A549 (cell line): ENCODE measurements around the gene PGBD5. TPM values are rescaled to one million over a fixed set of nuclear protein-coding genes. Genes with fewer than 3 reads are reported as not detected.

Experiments used
- ATAC-seq, 2 experiments: fragments of 200-7000 bp in 1 of 2; fragments of >200 bp in 1 of 2; cut with Nextera tagmentation in 1 of 2; cut with Tn5 transposase in 1 of 2; 3 replicates each; pipeline versions ENCODE4 v1.8.0 to v1.9.1; 2018 to 2020; ENCODE audit warnings: mild to moderate bottlenecking in 1 of 2, moderate library complexity in 1 of 2
- CTCF ChIA-PET: fragments of 300-600 bp; sonication (Branson Sonifier 250); formaldehyde crosslinking; extraction: SDS; loops from one replicate; lab custom pipeline; 2021; ENCODE audit warnings: antibody characterized with exemption, inconsistent platforms; lab: Yijun Ruan, JAX
- POLR2A ChIA-PET: fragments of 350-600 bp; formaldehyde crosslinking; extraction: SDS; loops from one replicate; lab custom pipeline; 2021; ENCODE audit warnings: antibody characterized with exemption, inconsistent platforms; lab: Yijun Ruan, JAX
- DNase-seq, 2 experiments: peaks; one replicate each; pipeline versions ENCODE4 v3.0.0 to v3.0.0-alpha.2; 2011 to 2016; ENCODE audit warnings: low read depth in 1 of 2, low spot score in 1 of 2
- FAIRE-seq: peaks from 2 replicates; lab custom pipeline; 2011; peaks lifted over from hg19 to GRCh38; lab: Jason Lieb, UNC
- H3K27ac ChIP-seq, 2 experiments: fragments of >200 bp; sonication (Bioruptor Twin); formaldehyde crosslinking; 3 replicates each; pipeline ENCODE4 v1.5.1; 2016 to 2017
- H3K4me1 ChIP-seq: fragments of >200 bp; sonication (Bioruptor Twin); formaldehyde crosslinking; 3 replicates; pipeline ENCODE4 v1.6.1; 2016
- H3K4me2 ChIP-seq: fragments of >200 bp; sonication (Bioruptor Twin); formaldehyde crosslinking; 3 replicates; pipeline ENCODE4 v1.6.1; 2016
- H3K4me3 ChIP-seq: fragments of >200 bp; sonication (Bioruptor Twin); formaldehyde crosslinking; 3 replicates; pipeline ENCODE4 v1.5.1; 2016
- H3K9me3 ChIP-seq: fragments of >200 bp; sonication (Bioruptor Twin); formaldehyde crosslinking; 3 replicates; pipeline ENCODE4 v1.6.1; 2016
- CBX2 ChIP-seq: fragments of 200-600 bp; sonication (generic); IDR thresholded peaks from 2 replicates; pipeline ENCODE4 v1.6.1; 2016; ENCODE audit warnings: low read depth, mild to moderate bottlenecking, borderline replicate concordance
- CEBPB ChIP-seq, 2 experiments: fragments of >200 bp in 1 of 2; sonication (Bioruptor Twin) in 1 of 2; formaldehyde crosslinking in 1 of 2; IDR thresholded peaks; 2 replicates each; pipeline ENCODE4 v1.6.1; 2012 to 2016
- EHF ChIP-seq: fragments of 250-450 bp; sonication (Bioruptor Pico); IDR thresholded peaks from 2 replicates; pipeline ENCODE4 v1.5.0; 2020; ENCODE audit warnings: mild to moderate bottlenecking
- EP300 ChIP-seq, 2 experiments: fragments of >200 bp; sonication (Bioruptor Twin); formaldehyde crosslinking; IDR thresholded peaks; 2 replicates in 1 of 2; 3 replicates in 1 of 2; pipeline ENCODE4 v1.6.1; 2016 to 2017
- ESRRA ChIP-seq: fragments of 150-350 bp; IDR thresholded peaks from 2 replicates; pipeline ENCODE4 v1.6.1; 2014; ENCODE audit warnings: mild to moderate bottlenecking, low read length, borderline replicate concordance
- FOSB ChIP-seq: fragments of 250-450 bp; sonication (Bioruptor Pico); IDR thresholded peaks from 2 replicates; pipeline ENCODE4 v1.5.0; 2020; ENCODE audit warnings: mild to moderate bottlenecking, moderate library complexity
- FOSL2 ChIP-seq, 2 experiments: fragments of 450-650 bp in 1 of 2; fragments of >200 bp in 1 of 2; sonication (Bioruptor Twin) in 1 of 2; formaldehyde crosslinking; IDR thresholded peaks; 2 replicates each; pipeline versions ENCODE4 v1.5.0 to v1.6.1; 2016 to 2020; ENCODE audit warnings: mild to moderate bottlenecking in 1 of 2, moderate library complexity in 1 of 2
- FOXS1 ChIP-seq: fragments of 250-450 bp; sonication (Bioruptor Pico); IDR thresholded peaks from 2 replicates; pipeline ENCODE4 v1.5.0; 2020; ENCODE audit warnings: mild to moderate bottlenecking, moderate library complexity
- HES2 ChIP-seq: fragments of >200 bp; sonication (Bioruptor Twin); formaldehyde crosslinking; IDR thresholded peaks from 2 replicates; pipeline ENCODE4 v1.6.1; 2016
- HEYL ChIP-seq: fragments of 250-450 bp; sonication (Bioruptor Pico); IDR thresholded peaks from 2 replicates; pipeline ENCODE4 v1.8.0; 2021; ENCODE audit warnings: mild to moderate bottlenecking, moderate library complexity
- HOXA7 ChIP-seq: fragments of 250-450 bp; sonication (Bioruptor Pico); IDR thresholded peaks from 2 replicates; pipeline ENCODE4 v1.5.0; 2020; ENCODE audit warnings: mild to moderate bottlenecking, moderate library complexity
- KDM1A ChIP-seq: fragments of 200-600 bp; sonication (generic); IDR thresholded peaks from 2 replicates; pipeline ENCODE4 v1.6.1; 2016; ENCODE audit warnings: low read depth, mild to moderate bottlenecking
- MAZ ChIP-seq: fragments of 150-350 bp; IDR thresholded peaks from 2 replicates; pipeline ENCODE4 v1.6.1; 2014; ENCODE audit warnings: antibody characterized with exemption, low read depth, low read length, borderline replicate concordance
- NFE2L2 ChIP-seq: fragments of 150-350 bp; conservative IDR thresholded peaks from 2 replicates; pipeline ENCODE4 v1.6.1; 2014; ENCODE audit warnings: low read length
- PHF8 ChIP-seq: fragments of 200-600 bp; sonication (generic); IDR thresholded peaks from 2 replicates; pipeline ENCODE4 v1.6.1; 2016; ENCODE audit warnings: low read depth, mild to moderate bottlenecking, antibody characterized with exemption, moderate library complexity, borderline replicate concordance
- POLR2A ChIP-seq: IDR thresholded peaks from 2 replicates; pipeline ENCODE4 v1.6.1; 2012; ENCODE audit warnings: mild to moderate bottlenecking, low read length
- POLR2AphosphoS2 ChIP-seq: conservative IDR thresholded peaks from 2 replicates; pipeline ENCODE4 v1.6.1; 2012; ENCODE audit warnings: low read length, improper control_type of control experiment, inconsistent platforms
- RAD21 ChIP-seq, 2 experiments: fragments of >200 bp in 1 of 2; sonication (Bioruptor Twin) in 1 of 2; formaldehyde crosslinking in 1 of 2; IDR thresholded peaks in 1 of 2; conservative IDR thresholded peaks in 1 of 2; 2 replicates in 1 of 2; 3 replicates in 1 of 2; pipeline ENCODE4 v1.6.1; 2012 to 2018; ENCODE audit warnings: inconsistent platforms in 1 of 2
- RFX5 ChIP-seq: fragments of 450-650 bp; IDR thresholded peaks from 2 replicates; pipeline ENCODE4 v1.7.1; 2014; ENCODE audit warnings: antibody characterized with exemption, mild to moderate bottlenecking, moderate library complexity
- SREBF2 ChIP-seq: fragments of 450-650 bp; IDR thresholded peaks from 2 replicates; pipeline ENCODE4 v1.6.1; 2014; ENCODE audit warnings: mild to moderate bottlenecking, moderate library complexity
- TP53 ChIP-seq: fragments of 250-450 bp; sonication (Bioruptor Pico); IDR thresholded peaks from 2 replicates; pipeline ENCODE4 v1.5.0; 2021; ENCODE audit warnings: mild to moderate bottlenecking, moderate library complexity
- USF2 ChIP-seq: fragments of 450-650 bp; IDR thresholded peaks from 2 replicates; pipeline ENCODE4 v1.6.1; 2014; ENCODE audit warnings: antibody characterized with exemption
- WGBS: methylation state at CpG from one replicate; pipeline ENCODE4 v1.1.6; 2017; ENCODE audit errors: missing lambda C conversion rate; 5-methylcytosine and 5-hydroxymethylcytosine counted together
- polyA plus RNA-seq, 4 experiments: library from polyadenylated mRNA; depleted of rRNA in 3 of 4; stranded (reverse); fragments of >200 nt; fragmentation: RNase III in 1 of 4; extraction: RNeasy Plus Mini Kit Qiagen cat#74134 plus additional on column Dnase treatment in 1 of 4; gene quantifications; 2 replicates in 3 of 4; 3 replicates in 1 of 4; pipeline ENCODE4 v1.2.3, GENCODE V29; 2011 to 2017
- TF ChIP-seq, protein P1 (sequence below): IDR thresholded peaks from 2 replicates; pipeline ENCODE4 v1.6.1; 2012
- TF ChIP-seq, protein P2 (sequence below): IDR thresholded peaks from 2 replicates; pipeline ENCODE4 v1.6.1; 2012; ENCODE audit warnings: low read depth, borderline replicate concordance
- TF ChIP-seq, protein P3 (sequence below): IDR thresholded peaks from 2 replicates; pipeline ENCODE4 v1.6.1; 2012

Gene PGBD5
- polyA plus RNA-seq, 2 of the 4 experiments (the other 2 are of a cell fraction), result 0.04 to 0.66 TPM

DNA sequence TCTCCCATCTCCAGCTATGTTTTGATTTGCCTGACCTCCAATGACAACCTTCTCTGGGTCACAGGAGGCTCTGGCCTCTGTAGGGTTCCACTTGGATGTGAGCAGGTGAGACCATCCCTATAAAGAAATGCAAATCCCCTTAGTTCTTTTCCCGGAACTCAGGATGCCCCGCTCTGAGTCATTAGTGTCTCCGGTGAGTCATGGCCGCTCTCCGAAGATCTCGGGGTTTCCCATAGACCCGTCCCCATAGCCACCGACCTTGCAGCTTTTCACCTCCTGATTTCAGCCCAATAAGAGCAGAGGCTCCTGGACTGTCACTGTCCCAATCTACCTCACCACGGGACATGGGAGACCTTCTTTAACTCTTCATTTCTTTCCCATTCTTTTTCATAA, 98.2 kb downstream of the PGBD5 start:
- Histone ChIP-seq H3K4me2 (peak overlapping the region; percentile 57), H3K9me3 (no peaks in the 10 kb centered on the region), H3K4me3 (no peak overlapping the region), H3K27ac (peak overlapping the region in 1 of 2 experiments; percentile 72; a peak in 4 of 6 replicates), H3K4me1 (peaks cover 20% of the 10 kb centered on the region)
- 28% methylated on average over 9 of the region's 9 CpGs for WGBS
- FAIRE-seq (no peak), ATAC-seq (peak; percentile 63 to 80; a peak in 4 of 6 replicates), DNase-seq (peak; percentile 28 to 71)
- CTCF ChIA-PET, result interaction anchor here (1.0 kb wide), 1 partner anchor 13 kb away, joined by 3 read pairs; no protein-coding TSS in a partner anchor
- TF ChIP-seq FOSL2 (IDR thresholded peaks at IDR 0.05) (peak; percentile 53; the same call in 1 of the 2 replicates), FOSL2 (CRISPR knock-in tag; IDR thresholded peaks at IDR 0.05) (peak; percentile 74), MAZ (no peak)
- POLR2A ChIA-PET, result no interaction called here

DNA sequence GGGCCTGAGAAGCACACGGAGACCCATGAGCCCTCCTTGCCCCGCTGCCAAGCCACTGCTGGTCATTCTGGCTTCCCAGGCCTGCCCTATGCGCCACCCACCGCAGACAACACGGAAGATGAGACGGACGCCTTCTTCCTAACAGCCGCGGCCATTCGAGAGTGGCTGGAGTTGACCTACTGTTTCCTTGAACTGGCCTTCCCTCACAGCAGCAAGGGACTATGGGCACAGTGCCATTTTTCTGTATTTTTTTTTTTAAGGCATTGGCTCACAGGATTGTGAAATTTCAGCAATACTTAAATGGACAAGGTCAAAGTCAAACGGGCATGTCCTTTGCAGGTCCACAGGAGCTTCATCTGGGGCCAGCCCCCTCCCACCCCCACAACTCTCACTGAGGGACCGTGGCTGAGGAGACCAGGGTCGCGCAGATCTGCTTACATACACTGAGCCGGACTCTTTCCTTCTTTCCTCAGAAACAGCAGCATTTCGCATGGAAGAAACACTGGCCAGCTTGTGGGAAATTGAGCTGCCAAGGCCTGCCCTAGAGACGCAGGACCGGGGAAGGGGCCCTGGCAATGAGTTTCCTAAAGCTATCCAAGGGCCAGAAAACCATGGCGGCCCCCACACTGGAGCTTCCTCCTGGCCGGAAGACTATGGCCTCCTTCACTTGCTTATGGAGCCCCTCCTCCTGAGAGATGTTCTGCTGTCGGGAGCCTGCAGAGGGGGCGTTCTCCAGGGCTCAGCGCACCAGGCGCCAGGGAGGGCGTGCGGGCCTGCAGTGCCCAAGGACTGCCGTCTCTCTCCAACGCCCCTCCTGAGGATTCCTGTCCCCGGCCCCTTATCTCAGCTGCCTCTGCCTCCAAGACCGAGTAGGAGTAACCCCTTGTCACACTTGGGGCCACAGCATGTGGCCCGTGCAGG, 98.9 kb downstream of the PGBD5 start:
- Histone ChIP-seq H3K4me1 (peaks cover 20% of the 10 kb centered on the region), H3K4me2 (peak overlapping the region; percentile 57), H3K9me3 (no peaks in the 10 kb centered on the region), H3K27ac (peak overlapping the region in 1 of 2 experiments; percentile 72; a peak in 4 of 6 replicates)
- FAIRE-seq (no peak), ATAC-seq (peak in 1 of 2 experiments; percentile 40; a peak in 4 of 6 replicates), DNase-seq (no peak)
- WGBS, result 82% methylated on average over 29 of the region's 31 CpGs
- POLR2A ChIA-PET, result no interaction called here
- TF ChIP-seq CBX2 (no peak), TP53 (no peak), MAZ (no peak), PHF8 (no peak), POLR2AphosphoS2 (no peak), HOXA7 (CRISPR knock-in tag) (no peak), HES2 (no peak), CEBPB (IDR thresholded peaks at IDR 0.05) (no peak), POLR2A (no peak), HEYL (CRISPR knock-in tag) (no peak), EHF (CRISPR knock-in tag) (no peak), NFE2L2 (no peak)
- TF ChIP-seq, all 56 proteins: peak for 0
- no peak overlapping the region for H3K4me3 ChIP-seq
- CTCF ChIA-PET, result interaction anchor here (1.0 kb wide), 1 partner anchor 12 kb away, joined by 3 read pairs; no protein-coding TSS in a partner anchor

DNA sequence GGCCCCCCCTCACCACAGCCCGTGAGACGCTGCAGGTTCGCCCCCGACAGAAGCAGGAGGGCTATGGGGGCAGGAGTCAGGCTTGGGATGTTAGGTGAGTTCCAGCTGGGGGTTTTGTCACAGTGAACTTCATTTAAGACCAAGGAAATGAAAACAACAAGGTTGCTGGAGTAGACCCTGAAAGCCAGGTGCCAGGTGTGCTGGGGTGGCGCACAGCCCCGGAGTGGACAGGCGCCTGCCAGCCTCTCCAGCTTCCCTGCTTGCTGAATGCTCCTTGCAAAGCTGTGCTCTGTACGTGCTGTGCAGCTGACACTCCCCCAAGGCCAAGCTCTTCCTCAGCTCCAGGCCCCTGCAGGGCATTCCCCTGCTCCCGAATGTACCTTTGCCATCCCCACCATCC, 102.4 kb downstream of the PGBD5 start:
- Histone ChIP-seq H3K9me3 (no peaks in the 10 kb centered on the region), H3K4me2 (no peak overlapping the region), H3K4me1 (peaks cover 16% of the 10 kb centered on the region), H3K4me3 (no peak overlapping the region), H3K27ac (no peak overlapping the region)
- POLR2A ChIA-PET, result no interaction called here
- DNase-seq, result no peak
- TF ChIP-seq, protein P1, sequence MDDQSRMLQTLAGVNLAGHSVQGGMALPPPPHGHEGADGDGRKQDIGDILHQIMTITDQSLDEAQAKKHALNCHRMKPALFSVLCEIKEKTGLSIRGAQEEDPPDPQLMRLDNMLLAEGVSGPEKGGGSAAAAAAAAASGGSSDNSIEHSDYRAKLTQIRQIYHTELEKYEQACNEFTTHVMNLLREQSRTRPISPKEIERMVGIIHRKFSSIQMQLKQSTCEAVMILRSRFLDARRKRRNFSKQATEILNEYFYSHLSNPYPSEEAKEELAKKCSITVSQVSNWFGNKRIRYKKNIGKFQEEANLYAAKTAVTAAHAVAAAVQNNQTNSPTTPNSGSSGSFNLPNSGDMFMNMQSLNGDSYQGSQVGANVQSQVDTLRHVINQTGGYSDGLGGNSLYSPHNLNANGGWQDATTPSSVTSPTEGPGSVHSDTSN, result no peak
- TF ChIP-seq RFX5, result no peak
- TF ChIP-seq KDM1A, result no peak
- TF ChIP-seq HES2, result no peak
- TF ChIP-seq, all 56 proteins: peak for 0
- ATAC-seq (no peak), FAIRE-seq (no peak)
- 69% methylated on average over 9 of the region's 9 CpGs for WGBS
- CTCF ChIA-PET, result interaction anchor here (0.8 kb wide), 1 partner anchor 9 kb away, joined by 3 read pairs; no protein-coding TSS in a partner anchor

DNA sequence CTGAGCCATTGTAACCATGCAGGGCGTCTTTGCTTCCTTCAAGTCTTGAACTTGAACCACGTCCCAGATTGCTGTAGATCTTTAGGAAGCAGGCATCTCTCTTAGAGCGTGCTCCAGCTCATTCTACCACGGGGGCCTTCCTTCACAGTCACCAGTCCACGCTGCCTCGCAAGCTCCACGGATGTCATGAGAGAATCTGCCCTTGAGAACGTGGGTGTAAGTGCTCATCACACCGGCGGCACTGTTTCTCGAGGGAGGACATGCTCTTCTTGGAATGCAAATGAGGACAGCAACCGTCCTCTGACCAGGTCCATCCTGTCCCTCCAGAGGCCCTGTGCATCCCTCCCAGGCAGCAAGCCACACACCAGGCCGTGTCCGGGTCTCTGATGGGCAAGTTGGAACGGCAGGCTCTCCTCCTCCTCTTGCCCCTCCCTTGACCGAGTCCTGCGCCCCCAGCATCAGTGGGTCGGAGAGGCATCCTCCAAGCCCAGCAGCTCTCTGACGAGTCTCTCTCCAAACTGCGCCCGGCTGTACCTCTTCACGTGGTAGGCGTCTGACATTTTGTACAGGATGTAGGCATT, 103.1 kb downstream of the PGBD5 start:
- H3K4me1 ChIP-seq, result peaks cover 10% of the 10 kb centered on the region
- no peak for DNase-seq
- ChIA-PET CTCF (no interaction called here), POLR2A (no interaction called here)
- FAIRE-seq, result no peak
- no peak overlapping the region for H3K4me2 ChIP-seq
- H3K4me3 ChIP-seq, result no peak overlapping the region
- ATAC-seq, result no peak
- H3K9me3 ChIP-seq, result no peaks in the 10 kb centered on the region
- no peak overlapping the region for H3K27ac ChIP-seq
- WGBS, result 66% methylated on average over 22 of the region's 23 CpGs
- no peak for TF ChIP-seq EP300 (IDR thresholded peaks at IDR 0.05)
- TF ChIP-seq USF2, result no peak
- TF ChIP-seq, protein P2, sequence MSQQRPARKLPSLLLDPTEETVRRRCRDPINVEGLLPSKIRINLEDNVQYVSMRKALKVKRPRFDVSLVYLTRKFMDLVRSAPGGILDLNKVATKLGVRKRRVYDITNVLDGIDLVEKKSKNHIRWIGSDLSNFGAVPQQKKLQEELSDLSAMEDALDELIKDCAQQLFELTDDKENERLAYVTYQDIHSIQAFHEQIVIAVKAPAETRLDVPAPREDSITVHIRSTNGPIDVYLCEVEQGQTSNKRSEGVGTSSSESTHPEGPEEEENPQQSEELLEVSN, result no peak
- no peak for TF ChIP-seq HEYL (CRISPR knock-in tag)
- no peak for TF ChIP-seq FOXS1 (CRISPR knock-in tag)
- TF ChIP-seq, protein P3, sequence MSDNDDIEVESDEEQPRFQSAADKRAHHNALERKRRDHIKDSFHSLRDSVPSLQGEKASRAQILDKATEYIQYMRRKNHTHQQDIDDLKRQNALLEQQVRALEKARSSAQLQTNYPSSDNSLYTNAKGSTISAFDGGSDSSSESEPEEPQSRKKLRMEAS, result no peak
- no peak for TF ChIP-seq RAD21 (conservative IDR thresholded peaks at IDR 0.05 in 1 of 2, IDR thresholded peaks at IDR 0.05 in 1 of 2)
- TF ChIP-seq SREBF2, result no peak
- TF ChIP-seq PHF8, result no peak
- TF ChIP-seq ESRRA, result no peak
- TF ChIP-seq FOSL2 (IDR thresholded peaks at IDR 0.05), result no peak
- no peak for TF ChIP-seq FOSL2 (CRISPR knock-in tag; IDR thresholded peaks at IDR 0.05)
- TF ChIP-seq FOSB (CRISPR knock-in tag), result no peak
- TF ChIP-seq EHF (CRISPR knock-in tag), result no peak
- no peak for TF ChIP-seq TP53
